CD14-positive monocyte (primary cell): ENCODE data around the gene QPCTL. TPM values are rescaled to one million over a fixed set of nuclear protein-coding genes. Genes with fewer than 3 reads are reported as not detected.
"Not testable (repeated sequence)": the region's sequence is repeated elsewhere in the genome, so short reads cannot be mapped to it uniquely, and the experiment has no call there.

ENCODE experiments used
- DNase-seq, 3 donors: peaks; one replicate each; pipeline ENCODE4 v3.0.0-alpha.2; 2011 to 2022
- H2AFZ ChIP-seq: 2 replicates; pipeline ENCODE4 v1.6.0; 2012; ENCODE audit warnings: mild to moderate bottlenecking, low read depth, low read length, inconsistent platforms; ENCODE audit not compliant: insufficient read depth, poor library complexity, severe bottlenecking
- H3K27ac ChIP-seq, 2 donors: 1 replicate in 1 of 2; 2 replicates in 1 of 2; pipeline ENCODE4 v1.5.1; 2012 to 2013; ENCODE audit warnings: low read length in 2 of 2, control low read depth in 1 of 2, inconsistent platforms in 1 of 2, low read depth in 1 of 2, mild to moderate bottlenecking in 1 of 2
- H3K27me3 ChIP-seq, 2 donors: one replicate each; pipeline versions ENCODE4 v1.6.0 to v1.6.1; 2011 to 2013; ENCODE audit warnings: low read length in 2 of 2; ENCODE audit not compliant: control insufficient read depth in 2 of 2, insufficient read depth in 2 of 2
- H3K36me3 ChIP-seq, 2 donors: replicated peaks in 1 of 2; 1 replicate in 1 of 2; 2 replicates in 1 of 2; pipeline versions ENCODE4 v1.5.1 to v1.6.1; 2012 to 2013; ENCODE audit warnings: low read length in 2 of 2, control low read depth in 1 of 2, inconsistent platforms in 1 of 2, mild to moderate bottlenecking in 1 of 2; ENCODE audit not compliant: insufficient read depth in 2 of 2, control insufficient read depth in 1 of 2
- H3K4me1 ChIP-seq, 2 donors: 1 replicate in 1 of 2; 2 replicates in 1 of 2; pipeline versions ENCODE4 v1.5.1 to v1.6.1; 2012 to 2013; ENCODE audit warnings: low read length in 2 of 2, control low read depth in 1 of 2, inconsistent platforms in 1 of 2, mild to moderate bottlenecking in 1 of 2, moderate library complexity in 1 of 2; ENCODE audit not compliant: insufficient read depth in 2 of 2, control insufficient read depth in 1 of 2
- H3K4me2 ChIP-seq: replicated peaks from 2 replicates; pipeline ENCODE3; 2012; ENCODE audit warnings: low read length, moderate library complexity, mild to moderate bottlenecking; ENCODE audit not compliant: poor library complexity, severe bottlenecking; ENCODE audit errors: extremely low read depth
- H3K4me3 ChIP-seq, 3 experiments: fragments of 200-600 bp in 1 of 3; sonication (generic) in 1 of 3; replicated peaks in 1 of 3; 1 replicate in 2 of 3; 2 replicates in 1 of 3; pipeline ENCODE4 v1.5.1; 2011 to 2013; ENCODE audit warnings: low read length in 3 of 3, mild to moderate bottlenecking in 3 of 3, control low read depth in 2 of 3, low read depth in 2 of 3, inconsistent platforms in 1 of 3, moderate library complexity in 1 of 3
- H3K79me2 ChIP-seq: 2 replicates; pipeline ENCODE4 v1.6.0; 2012; ENCODE audit warnings: mild to moderate bottlenecking, control low read depth, inconsistent platforms, low read length, moderate library complexity; ENCODE audit not compliant: insufficient read depth
- H3K9ac ChIP-seq: 2 replicates; pipeline ENCODE4 v1.6.0; 2017; ENCODE audit warnings: low read length, mild to moderate bottlenecking; ENCODE audit not compliant: insufficient read depth, poor library complexity, severe bottlenecking
- H3K9me3 ChIP-seq, 2 donors: replicated peaks in 1 of 2; 1 replicate in 1 of 2; 2 replicates in 1 of 2; pipeline versions ENCODE4 v1.5.1 to v1.6.1; 2012 to 2013; ENCODE audit warnings: low read length in 2 of 2, control low read depth in 1 of 2; ENCODE audit not compliant: control insufficient read depth in 1 of 2, insufficient read depth in 1 of 2
- H4K20me1 ChIP-seq: 2 replicates; pipeline ENCODE4 v1.6.0; 2012; ENCODE audit warnings: mild to moderate bottlenecking, low read length, control low read depth, moderate library complexity; ENCODE audit not compliant: insufficient read depth
- H3K27ac Mint-ChIP-seq, 7 donors: one replicate each; pipeline ENCODE4 v1.8.0; 2020; ENCODE audit warnings: mild to moderate bottlenecking in 7 of 7, mixed read lengths in 7 of 7, moderate library complexity in 6 of 7, inconsistent platforms in 2 of 7
- H3K27me3 Mint-ChIP-seq, 3 donors: one replicate each; pipeline ENCODE4 v1.8.0; 2021 to 2022; ENCODE audit warnings: low read depth in 3 of 3, mild to moderate bottlenecking in 3 of 3, mixed read lengths in 3 of 3, moderate library complexity in 3 of 3, inconsistent platforms in 1 of 3
- H3K36me3 Mint-ChIP-seq, 2 donors: one replicate each; pipeline ENCODE4 v1.8.0; 2020; ENCODE audit warnings: mixed read lengths in 2 of 2, inconsistent platforms in 1 of 2, mild to moderate bottlenecking in 1 of 2
- H3K4me1 Mint-ChIP-seq: one replicate; pipeline ENCODE4 v1.8.0; 2020; ENCODE audit warnings: mild to moderate bottlenecking, mixed read lengths
- H3K4me3 Mint-ChIP-seq, 2 donors: one replicate each; pipeline ENCODE4 v1.8.0; 2020; ENCODE audit warnings: mild to moderate bottlenecking in 2 of 2, mixed read lengths in 2 of 2, moderate library complexity in 1 of 2
- H3K9me3 Mint-ChIP-seq, 7 donors: one replicate each; pipeline ENCODE4 v1.8.0; 2020 to 2022; ENCODE audit warnings: mixed read lengths in 7 of 7, mild to moderate bottlenecking in 6 of 7, moderate library complexity in 6 of 7, inconsistent platforms in 2 of 7
- WGBS: methylation state at CpG from one replicate; pipeline ENCODE4 v1.1.5; 2013; ENCODE audit warnings: missing lambda C conversion rate; ENCODE audit not compliant: insufficient coverage; 5-methylcytosine and 5-hydroxymethylcytosine counted together
- intact Hi-C, 2 donors: fragments of 100-400 bp; cut with micrococcal nuclease; formaldehyde crosslinking; loops; one replicate each; pipeline versions ENCODE4 v1.15.0 to v1.15.1; 2023
- polyA plus RNA-seq, 3 donors: library from polyadenylated mRNA; depleted of rRNA in 1 of 3; unstranded in 2 of 3; stranded (reverse) in 1 of 3; fragments of 300-500 nt in 2 of 3; fragments of >200 nt in 1 of 3; fragmentation: Illumina TruSeq in 2 of 3; gene quantifications; 1 replicate in 2 of 3; 2 replicates in 1 of 3; pipeline ENCODE4 v1.2.3, GENCODE V29; 2012 to 2021
- TF ChIP-seq, protein P1 (sequence below): fragments of 200-600 bp; IDR thresholded peaks from one replicate; pipeline ENCODE4 v1.8.0; 2022; ENCODE audit warnings: antibody characterized with exemption, mild to moderate bottlenecking

Gene QPCTL
- polyA plus RNA-seq, 3 donors, result 0.46 to 3.0 (median 0.90) TPM

DNA sequence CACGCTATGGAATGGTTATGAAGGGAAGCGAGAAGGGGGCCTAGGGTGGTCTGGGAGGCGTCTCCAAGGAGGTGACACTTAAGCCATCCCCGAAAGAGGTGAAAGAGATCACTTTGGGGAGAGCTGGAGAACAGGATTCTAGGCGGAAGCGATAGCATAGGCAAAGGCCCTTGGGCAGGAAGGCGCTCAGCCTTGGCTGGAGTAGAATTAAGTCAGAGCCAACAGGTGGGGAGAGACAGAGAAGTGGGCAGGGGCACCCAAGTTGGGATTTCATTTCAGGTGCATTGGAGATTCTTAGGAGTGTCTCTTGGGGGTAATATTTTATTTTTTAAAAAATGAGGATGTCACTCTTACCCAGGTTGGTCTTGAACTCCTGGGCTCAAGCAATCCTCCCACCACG lies 10.3 kb upstream of the QPCTL start:
- Histone ChIP-seq H3K4me2 (peak overlapping the region; percentile 71), H3K27me3 (peaks cover 11 to 25% of the 10 kb centered on the region in 2 donors), H3K4me1 (peaks cover 19 to 20% of the 10 kb centered on the region in 2 donors), H4K20me1 (no peaks in the 10 kb centered on the region), H3K36me3 (peaks cover 12 to 32% of the 10 kb centered on the region in 2 donors), H3K4me3 (peak overlapping the region in 1 of 3 experiments; percentile 62), H2AFZ (peak overlapping the region; percentile 83), H3K9ac (no peak overlapping the region), H3K9me3 (no peaks in the 10 kb centered on the region), H3K79me2 (no peaks in the 10 kb centered on the region), H3K27ac (no peak overlapping the region)
- TF ChIP-seq, protein P1, sequence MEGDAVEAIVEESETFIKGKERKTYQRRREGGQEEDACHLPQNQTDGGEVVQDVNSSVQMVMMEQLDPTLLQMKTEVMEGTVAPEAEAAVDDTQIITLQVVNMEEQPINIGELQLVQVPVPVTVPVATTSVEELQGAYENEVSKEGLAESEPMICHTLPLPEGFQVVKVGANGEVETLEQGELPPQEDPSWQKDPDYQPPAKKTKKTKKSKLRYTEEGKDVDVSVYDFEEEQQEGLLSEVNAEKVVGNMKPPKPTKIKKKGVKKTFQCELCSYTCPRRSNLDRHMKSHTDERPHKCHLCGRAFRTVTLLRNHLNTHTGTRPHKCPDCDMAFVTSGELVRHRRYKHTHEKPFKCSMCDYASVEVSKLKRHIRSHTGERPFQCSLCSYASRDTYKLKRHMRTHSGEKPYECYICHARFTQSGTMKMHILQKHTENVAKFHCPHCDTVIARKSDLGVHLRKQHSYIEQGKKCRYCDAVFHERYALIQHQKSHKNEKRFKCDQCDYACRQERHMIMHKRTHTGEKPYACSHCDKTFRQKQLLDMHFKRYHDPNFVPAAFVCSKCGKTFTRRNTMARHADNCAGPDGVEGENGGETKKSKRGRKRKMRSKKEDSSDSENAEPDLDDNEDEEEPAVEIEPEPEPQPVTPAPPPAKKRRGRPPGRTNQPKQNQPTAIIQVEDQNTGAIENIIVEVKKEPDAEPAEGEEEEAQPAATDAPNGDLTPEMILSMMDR, result no peak
- DNase-seq, result no peak
- peaks cover 22% of the 10 kb centered on the region for H3K4me1 Mint-ChIP-seq
- H3K9me3 Mint-ChIP-seq, result peaks cover 0 to 4% (median 0%) of the 10 kb centered on the region in 7 donors
- H3K27me3 Mint-ChIP-seq, result peaks cover 34 to 40% (median 35%) of the 10 kb centered on the region in 3 donors
- intact Hi-C loops, result loop anchor here (5.0 to 10.0 kb wide), 3 partner anchors 75 to 187 kb away; partner anchors contain the start of genes PPM1N (in 1 of the 2) and RTN2 (in 1 of the 2)
- peak overlapping the region in 1 of 2 donors; percentile 93 for H3K4me3 Mint-ChIP-seq
- peak overlapping the region in 1 of 7 donors; percentile 87 for H3K27ac Mint-ChIP-seq
- WGBS, result 95% methylated on average over 7 of the region's 8 CpGs
- peaks cover 38% of the 10 kb centered on the region in 2 donors for H3K36me3 Mint-ChIP-seq

DNA sequence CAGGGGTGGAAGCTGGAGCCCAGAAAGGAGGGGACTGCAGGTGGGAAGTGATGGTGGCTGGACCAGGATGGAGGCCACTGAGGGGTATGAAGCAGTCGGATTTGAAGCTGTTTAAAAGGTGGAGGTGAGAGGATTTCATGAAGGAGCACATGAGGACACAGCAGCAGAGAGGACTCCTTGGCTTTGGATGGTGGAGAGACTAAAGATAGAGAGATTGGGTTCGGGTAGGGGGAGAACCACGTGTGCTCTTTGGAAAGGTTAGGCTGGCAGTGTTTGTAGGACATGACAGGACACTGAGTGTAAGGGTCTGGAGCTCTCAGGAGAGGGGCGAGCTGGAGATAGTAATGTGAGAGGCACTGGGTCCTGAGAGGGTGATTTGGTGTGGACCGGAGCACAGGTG lies 9.6 kb upstream of the QPCTL start:
- Mint-ChIP-seq H3K27me3 (peaks cover 26 to 33% (median 27%) of the 10 kb centered on the region in 3 donors), H3K9me3 (peaks cover 0 to 3% (median 0%) of the 10 kb centered on the region in 7 donors), H3K36me3 (peaks cover 44 to 46% of the 10 kb centered on the region in 2 donors), H3K4me1 (peaks cover 15% of the 10 kb centered on the region), H3K4me3 (no peak overlapping the region), H3K27ac (peak overlapping the region in 2 of 7 donors; percentile 39 to 66)
- Histone ChIP-seq H3K27me3 (peaks cover 4 to 17% of the 10 kb centered on the region in 2 donors), H3K27ac (no peak overlapping the region), H3K36me3 (peaks cover 20 to 40% of the 10 kb centered on the region in 2 donors), H3K79me2 (no peaks in the 10 kb centered on the region), H3K9ac (no peak overlapping the region), H3K9me3 (no peaks in the 10 kb centered on the region), H2AFZ (no peak overlapping the region), H3K4me1 (peaks cover 12 to 13% of the 10 kb centered on the region in 2 donors), H3K4me2 (no peak overlapping the region), H4K20me1 (no peaks in the 10 kb centered on the region), H3K4me3 (no peak overlapping the region)
- TF ChIP-seq, protein P1, result no peak
- DNase-seq, result no peak
- intact Hi-C loops, result loop anchor here (5.0 to 10.0 kb wide), 3 partner anchors 76 to 188 kb away; partner anchors contain the start of genes PPM1N (in 1 of the 2) and RTN2 (in 1 of the 2)
- WGBS, result 97% methylated on average over 5 of the region's 5 CpGs

DNA sequence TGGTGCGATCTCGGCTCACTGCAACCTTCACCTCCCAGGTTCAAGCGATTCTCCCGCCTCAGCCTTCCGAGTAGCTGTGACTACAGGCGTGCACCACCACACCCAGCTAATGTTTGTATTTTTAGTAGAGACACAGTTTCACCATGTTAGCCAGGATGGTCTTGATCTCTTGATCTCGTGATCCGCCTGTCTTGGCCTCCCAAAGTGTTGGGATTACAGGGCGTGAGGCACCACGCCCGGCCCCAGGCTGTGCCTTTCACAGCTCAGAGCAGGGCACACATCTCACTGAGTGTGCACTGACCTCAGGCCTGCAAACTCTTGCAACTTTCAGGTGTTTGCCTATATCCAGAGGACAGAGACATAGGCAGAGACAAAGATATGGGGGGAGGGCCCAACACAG lies 7.4 kb upstream of the QPCTL start:
- DNase-seq, H3K4me3 Mint-ChIP-seq, H3K4me1 ChIP-seq, H3K4me1 Mint-ChIP-seq, H3K9me3 Mint-ChIP-seq, H3K4me3 ChIP-seq, H3K9ac ChIP-seq, H3K79me2 ChIP-seq, H3K4me2 ChIP-seq, H3K9me3 ChIP-seq, H2AFZ ChIP-seq, H4K20me1 ChIP-seq, H3K27ac ChIP-seq, H3K27me3 ChIP-seq: not testable (repeated sequence)
- H3K36me3 Mint-ChIP-seq, result peaks cover 57 to 61% of the 10 kb centered on the region in 2 donors
- 85% methylated on average over 5 of the region's 11 CpGs for WGBS
- intact Hi-C loops, result loop anchor here in 1 of 2 donors (10.0 kb wide), 1 partner anchor 190 kb away; the partner anchor contains the start of genes PPM1N and RTN2
- peaks cover 5 to 12% (median 7%) of the 10 kb centered on the region in 3 donors for H3K27me3 Mint-ChIP-seq
- H3K27ac Mint-ChIP-seq, result peak overlapping the region in 2 of 7 donors; percentile 30 to 61
- H3K36me3 ChIP-seq, result peaks cover 26 to 48% of the 10 kb centered on the region in 2 donors
